Activated CD8-positive, alpha-beta memory T cell treated with anti-CD3 and anti-CD28 coated beads, Interleukin-2, amount 50 U/mL, for 24 hours (primary cell): ENCODE measurements around the gene CFAP100.

Experiments
- DNase-seq: peaks from one replicate; pipeline ENCODE4 v3.0.0-alpha.2; 2020; ENCODE audit errors: extremely low read depth

Gene CFAP100

DNA sequence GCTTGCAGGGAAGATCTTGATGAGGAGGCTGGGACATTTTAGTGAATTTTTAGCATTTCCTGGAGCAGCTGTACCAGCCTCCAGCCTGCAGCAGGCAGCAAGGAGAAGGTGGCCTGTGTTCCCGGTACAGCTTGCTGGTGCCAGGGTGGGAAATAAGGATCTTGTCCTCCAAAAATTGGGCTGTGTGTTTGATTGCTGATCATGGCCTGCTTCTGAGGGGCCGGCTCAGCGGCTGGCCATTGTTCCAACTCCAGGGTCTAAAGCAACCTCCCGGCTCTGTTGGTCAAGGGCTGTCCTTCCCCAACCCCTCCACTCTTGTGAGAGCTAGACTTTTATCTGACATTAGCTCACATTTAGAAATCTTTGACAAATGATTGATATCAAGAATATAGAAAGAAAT, 5.0 kb downstream of the CFAP100 start:
- no peak for DNase-seq

DNA sequence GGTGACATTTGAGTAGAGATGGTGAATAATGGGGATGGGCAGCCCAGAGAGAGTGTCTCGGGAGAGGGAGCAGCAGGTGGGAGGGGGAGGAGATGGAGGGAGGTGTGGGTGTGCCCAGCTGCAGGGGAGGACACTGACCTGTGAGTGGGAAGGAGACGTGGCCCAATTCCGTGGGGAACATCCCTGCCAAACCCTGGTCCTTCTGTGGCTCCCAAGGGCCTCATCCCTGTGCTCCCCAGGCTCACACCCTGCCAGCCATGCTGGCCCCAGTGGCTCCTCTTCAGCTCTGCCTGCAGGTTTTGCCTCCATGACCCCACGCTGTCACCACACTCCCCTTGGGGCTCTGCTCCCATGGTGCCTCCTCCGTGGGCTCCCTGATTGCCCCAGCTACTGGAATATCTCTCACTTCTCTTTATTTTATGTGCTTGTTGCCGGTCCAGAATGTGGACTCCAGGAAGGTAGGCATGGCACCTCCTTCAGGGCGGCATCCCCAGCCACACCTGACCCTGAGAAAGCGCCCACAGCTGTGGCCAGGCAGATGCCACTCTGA, 7.0 kb downstream of the CFAP100 start:
- no peak for DNase-seq

DNA sequence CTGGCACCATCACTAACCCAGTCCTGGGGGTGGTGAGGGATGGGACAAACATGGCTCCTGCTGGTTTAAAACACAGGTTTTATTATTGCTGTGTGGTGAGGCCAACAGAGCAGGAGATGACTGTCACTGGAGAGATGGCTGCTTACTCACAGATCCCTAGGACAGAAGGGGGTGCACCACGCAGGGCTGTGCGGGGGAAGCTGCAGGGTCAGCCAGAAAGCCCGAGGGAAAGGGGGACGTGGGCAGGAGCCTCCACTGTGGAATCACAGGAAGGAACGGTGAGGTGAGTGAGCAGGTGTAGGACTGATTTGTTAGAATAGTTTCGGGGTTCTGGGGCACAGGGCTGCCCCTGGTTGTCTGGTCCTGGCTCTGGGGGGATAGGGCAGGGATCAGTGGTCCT, 7.5 kb downstream of the CFAP100 start:
- no peak for DNase-seq

- DNase-seq = no peak
Measured at GRCh38 chr3:126402666-126403302, 8.1 kb downstream of the CFAP100 start.

GRCh38 chr3:126406389-126407296, 11.9 kb downstream of the CFAP100 start:
- no peak for DNase-seq

DNA sequence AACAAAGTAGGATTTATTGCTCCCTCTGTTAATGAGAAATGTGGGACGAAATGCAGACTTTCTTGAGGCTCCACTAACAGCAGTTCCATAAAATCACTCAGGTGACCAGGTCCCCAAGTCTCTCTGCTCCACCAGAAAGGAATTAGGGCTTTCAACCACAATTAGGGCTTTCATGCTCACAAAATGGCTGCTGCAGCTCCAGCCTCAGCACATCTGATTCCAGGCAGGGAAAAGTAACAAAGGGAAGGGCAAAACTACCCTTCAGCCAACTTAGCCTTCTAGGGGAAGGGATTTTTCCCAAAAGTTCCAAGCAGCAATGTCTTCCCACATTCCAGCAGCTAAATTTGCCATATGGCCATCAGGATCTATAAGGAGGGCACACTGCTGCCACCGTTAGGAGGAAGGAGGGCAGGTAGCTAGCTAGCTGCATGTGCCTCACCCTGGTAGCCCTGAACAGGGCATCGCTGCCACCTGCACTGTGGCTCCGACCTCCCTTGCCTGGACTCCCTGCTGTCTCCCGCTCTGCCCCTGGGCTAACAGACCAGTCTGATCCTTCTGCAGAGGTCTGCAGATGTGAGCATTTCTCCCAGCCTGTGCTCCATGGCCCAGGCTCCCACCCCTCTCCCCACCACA, 12.8 kb downstream of the CFAP100 start:
- no peak for DNase-seq

DNA sequence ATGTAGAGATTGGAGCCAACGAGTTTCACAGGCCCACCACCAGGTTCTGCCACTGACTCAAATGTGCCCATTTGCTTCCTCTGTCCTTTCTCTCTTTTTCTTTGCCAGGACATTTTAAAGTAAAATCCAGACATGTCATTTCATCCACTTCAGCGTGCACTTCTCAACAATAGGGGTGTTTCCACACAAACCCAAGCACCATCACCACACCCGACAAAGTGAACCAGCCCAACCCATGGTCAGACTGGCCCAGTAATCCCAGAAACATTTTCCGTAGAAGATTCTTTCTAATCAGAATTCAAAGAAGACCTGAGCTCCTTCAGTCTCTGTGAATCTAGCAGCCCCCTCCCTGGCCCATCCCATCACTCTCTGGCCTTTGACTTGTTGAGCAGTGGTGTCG, 13.4 kb downstream of the CFAP100 start:
- no peak for DNase-seq

GRCh38 chr3:126412841-126413692, 18.4 kb downstream of the CFAP100 start:
- no peak for DNase-seq

- DNase-seq = no peak
Measured at GRCh38 chr3:126413693-126414080, 19.0 kb downstream of the CFAP100 start.

DNA sequence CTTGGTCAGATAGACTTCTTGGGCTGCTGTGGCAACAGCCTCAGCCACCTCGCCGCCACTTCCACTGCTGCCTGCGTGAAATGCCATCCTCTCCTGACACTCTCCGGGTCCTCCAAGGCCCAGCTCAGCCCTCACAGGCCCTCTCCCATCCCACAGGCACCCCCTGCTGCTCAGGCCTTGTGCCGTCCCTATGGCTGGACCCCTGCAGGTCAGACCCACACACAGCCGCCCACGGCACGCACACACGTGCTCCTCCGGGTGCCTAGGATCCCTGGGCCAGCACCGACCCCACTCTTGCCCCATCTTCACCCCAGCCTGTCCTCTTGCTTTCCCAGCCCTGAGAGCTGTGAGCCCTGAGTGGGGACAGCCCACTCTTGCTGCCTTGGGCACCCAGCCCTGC, 19.7 kb downstream of the CFAP100 start:
- no peak for DNase-seq

GRCh38 chr3:126414961-126415660, 20.4 kb downstream of the CFAP100 start:
- DNase-seq = no peak

- no peak for DNase-seq
Measured at GRCh38 chr3:126415661-126416591, 21.2 kb downstream of the CFAP100 start.

DNA sequence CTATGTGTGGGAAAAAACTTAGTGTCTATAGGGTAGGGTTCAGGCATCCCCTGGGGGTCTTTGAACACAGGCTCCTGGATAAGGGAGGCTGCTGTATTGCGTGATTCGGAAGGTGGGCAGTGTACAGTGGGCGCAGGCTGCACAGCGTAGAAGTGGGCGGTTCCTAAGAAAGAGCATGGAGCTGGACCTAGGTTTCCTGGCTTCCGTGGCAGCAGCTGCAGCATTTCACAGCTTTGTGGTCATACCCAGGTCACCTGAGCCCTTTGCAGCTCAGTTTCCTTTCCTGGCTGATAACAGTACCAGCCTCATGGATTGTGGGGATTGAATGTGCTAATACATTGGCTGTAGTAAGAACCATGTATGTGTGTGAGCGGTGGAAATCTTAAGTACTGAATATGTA, 22.2 kb downstream of the CFAP100 start:
- no peak for DNase-seq

GRCh38 chr3:126417515-126417914, 22.8 kb downstream of the CFAP100 start:
- DNase-seq = no peak

DNA sequence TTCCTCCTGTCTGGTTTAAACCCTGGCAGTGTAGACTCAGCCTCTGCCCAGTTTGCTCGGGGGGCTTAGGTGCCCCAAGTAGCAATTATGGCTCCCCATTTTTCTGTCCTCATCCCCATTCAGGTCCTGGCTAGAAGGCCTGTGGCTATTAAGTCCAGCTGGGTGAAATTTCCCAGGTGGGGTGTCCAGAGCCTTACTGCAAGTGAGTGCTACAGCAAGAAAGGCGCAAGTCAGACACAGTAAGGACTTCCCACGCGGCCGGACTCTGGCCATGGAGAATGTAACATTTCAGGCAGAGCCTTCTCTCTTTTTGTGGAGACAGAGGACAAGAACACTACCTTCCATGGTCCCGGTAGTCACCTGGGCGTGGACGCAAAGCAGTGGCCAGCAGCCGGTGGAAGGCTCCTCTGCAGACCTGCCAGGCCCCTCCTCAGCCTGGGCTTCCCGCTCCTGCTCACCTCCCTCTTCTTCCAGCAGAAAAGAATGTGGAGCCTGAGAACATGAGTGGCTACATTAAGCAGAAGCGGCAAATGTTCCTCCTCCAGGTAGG, 23.3 kb downstream of the CFAP100 start:
- no peak for DNase-seq

DNA sequence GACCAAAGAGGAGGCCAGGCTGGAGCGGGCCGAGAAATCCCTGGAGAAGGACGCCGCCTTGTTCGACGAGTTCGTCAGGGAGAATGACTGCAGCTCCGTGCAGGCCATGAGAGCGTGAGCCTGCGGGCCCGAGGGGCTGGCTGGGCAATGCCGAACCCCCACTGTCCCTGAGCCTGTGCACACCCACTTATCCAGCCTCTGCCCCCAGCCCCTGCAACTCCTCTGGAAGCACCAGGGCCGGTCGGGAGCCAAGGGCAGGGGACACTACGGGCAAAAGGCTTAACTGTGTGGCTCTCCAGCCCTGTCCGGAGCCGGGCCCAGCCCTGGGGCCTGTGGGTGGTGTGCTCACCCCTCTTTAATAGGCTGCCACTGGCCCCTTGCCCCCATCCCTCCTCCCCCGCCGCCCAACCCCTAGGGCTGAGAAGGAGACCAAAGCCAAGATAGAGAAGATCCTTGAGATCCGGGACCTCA, 24.0 kb downstream of the CFAP100 start:
- DNase-seq = no peak

DNA sequence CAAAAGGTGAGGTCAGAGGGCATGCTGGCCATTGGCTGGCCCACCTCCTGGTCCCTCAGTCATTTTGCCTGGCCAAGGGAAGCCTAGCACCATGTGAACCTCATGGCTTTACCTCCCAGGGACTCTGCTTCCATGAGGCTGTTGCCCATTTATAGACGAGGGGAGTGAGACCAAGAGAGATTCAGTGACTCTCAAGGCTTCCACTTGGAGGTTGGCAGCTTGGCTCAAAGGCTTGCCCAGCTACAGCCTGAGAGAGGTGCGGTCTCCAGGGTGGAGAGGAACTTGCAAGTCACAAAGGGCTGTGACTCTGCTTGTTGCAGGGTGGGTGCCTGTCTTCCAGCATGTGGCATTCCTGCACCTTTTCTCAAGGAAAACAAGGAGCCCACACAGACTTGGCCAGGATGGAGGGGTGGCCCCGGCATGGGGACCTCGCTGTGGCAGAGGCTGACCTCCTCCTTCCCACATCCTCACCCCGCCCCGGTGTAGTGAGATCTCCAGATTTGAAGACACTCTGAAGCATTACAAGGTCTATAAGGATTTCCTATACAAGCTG, 24.5 kb downstream of the CFAP100 start:
- DNase-seq = no peak

- no peak for DNase-seq
Measured at GRCh38 chr3:126419886-126420786, 25.4 kb downstream of the CFAP100 start.
